Muscle layer of duodenum (tissue), 2 donors: ENCODE results near the gene CUL2.

Experiments
- H3K27ac ChIP-seq: one replicate; pipeline ENCODE4 v1.7.0; 2013; ENCODE audit warnings: mild to moderate bottlenecking, low read length
- H3K27me3 ChIP-seq: one replicate; pipeline ENCODE4 v1.7.0; 2013; ENCODE audit warnings: low read depth, mild to moderate bottlenecking, control low read depth, low read length
- H3K36me3 ChIP-seq, 2 donors: one replicate each; pipeline ENCODE4 v1.7.0; 2013; ENCODE audit warnings: low read length in 2 of 2, control low read depth in 1 of 2, mild to moderate bottlenecking in 1 of 2; ENCODE audit not compliant: insufficient read depth in 2 of 2, control insufficient read depth in 1 of 2
- H3K4me1 ChIP-seq, 2 donors: one replicate each; pipeline ENCODE4 v1.7.0; 2013; ENCODE audit warnings: low read length in 2 of 2, mild to moderate bottlenecking in 2 of 2, control low read depth in 1 of 2, moderate library complexity in 1 of 2; ENCODE audit not compliant: insufficient read depth in 2 of 2, control insufficient read depth in 1 of 2
- H3K4me3 ChIP-seq, 2 donors: one replicate each; pipeline ENCODE4 v1.7.0; 2013; ENCODE audit warnings: low read length in 2 of 2, low read depth in 1 of 2, mild to moderate bottlenecking in 1 of 2
- H3K9me3 ChIP-seq, 2 donors: one replicate each; pipeline ENCODE4 v1.7.0; 2013; ENCODE audit warnings: low read length in 2 of 2, control low read depth in 1 of 2, mild to moderate bottlenecking in 1 of 2; ENCODE audit not compliant: control insufficient read depth in 1 of 2
- donor health status: healthy.

Gene CUL2

GRCh38 chr10:35015843-35016408 is 74.2 kb downstream of the CUL2 start:
- H3K9me3 ChIP-seq: no peaks in the 10 kb centered on the region
- no peaks in the 10 kb centered on the region for H3K27me3 ChIP-seq
- H3K36me3 ChIP-seq: peaks cover 20 to 31% of the 10 kb centered on the region in 2 donors

DNA sequence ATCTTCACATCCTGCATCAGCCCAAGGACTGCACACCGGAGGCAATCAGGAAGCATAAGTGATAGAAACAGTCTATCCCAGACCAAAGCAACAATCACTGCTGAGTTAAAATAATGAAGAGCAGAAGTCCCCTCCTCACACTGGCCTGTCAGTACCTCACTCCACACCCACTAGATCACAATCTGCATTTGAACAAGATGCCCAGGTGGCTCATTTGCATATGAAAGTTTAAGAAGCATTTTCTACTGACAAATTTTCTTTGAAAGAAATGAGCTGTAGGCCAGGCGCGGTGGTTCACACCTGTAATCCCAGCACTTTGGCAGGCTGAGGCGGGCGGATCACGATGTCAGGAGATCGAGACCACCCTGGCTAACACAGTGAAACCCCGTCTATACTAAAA is 77.4 kb downstream of the CUL2 start:
- Histone ChIP-seq H3K9me3 (no peaks in the 10 kb centered on the region), H3K4me3 (no peak overlapping the region), H3K27me3 (no peaks in the 10 kb centered on the region), H3K4me1 (no peaks in the 10 kb centered on the region), H3K27ac (no peak overlapping the region), H3K36me3 (peaks cover 25 to 27% of the 10 kb centered on the region in 2 donors)

More at GRCh38 chr10:35015843-35016408, 74.2 kb downstream of the CUL2 start:
- no peak overlapping the region for H3K4me3 ChIP-seq
- H3K4me1 ChIP-seq: no peaks in the 10 kb centered on the region
- H3K27ac ChIP-seq: no peak overlapping the region

GRCh38 chr10:35011771-35012191 is 78.4 kb downstream of the CUL2 start:
- no peak overlapping the region for H3K4me3 ChIP-seq
- H3K27ac ChIP-seq: no peak overlapping the region
- H3K9me3 ChIP-seq: no peaks in the 10 kb centered on the region
- no peaks in the 10 kb centered on the region for H3K27me3 ChIP-seq
- peaks cover 25 to 27% of the 10 kb centered on the region in 2 donors for H3K36me3 ChIP-seq
- H3K4me1 ChIP-seq: no peaks in the 10 kb centered on the region

DNA sequence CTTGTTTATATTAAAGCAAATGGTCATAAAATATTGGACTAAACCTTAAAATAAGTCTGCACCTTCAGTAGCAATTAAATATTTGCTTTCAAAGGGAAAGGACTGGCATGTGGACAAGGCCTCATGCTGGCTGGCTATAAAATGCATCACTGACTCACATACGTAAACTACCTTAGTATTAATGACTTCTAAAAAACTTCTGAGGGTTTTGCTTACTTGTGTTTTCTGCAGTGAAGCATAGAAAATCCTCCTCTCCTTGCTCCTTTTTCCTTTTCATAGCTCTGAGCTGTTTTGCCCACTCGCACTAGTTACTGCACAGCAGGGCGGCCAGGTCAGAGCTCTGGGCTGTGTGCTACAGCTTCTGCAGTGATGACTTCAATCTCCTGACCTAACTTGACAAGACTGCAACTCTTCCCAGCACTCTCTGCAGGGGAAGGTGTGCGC is 82.3 kb downstream of the CUL2 start:
- H3K27ac ChIP-seq: no peak overlapping the region
- H3K4me3 ChIP-seq: no peak overlapping the region
- peaks cover 13 to 15% of the 10 kb centered on the region in 2 donors for H3K36me3 ChIP-seq
- H3K9me3 ChIP-seq: no peaks in the 10 kb centered on the region
- no peaks in the 10 kb centered on the region for H3K4me1 ChIP-seq
- no peaks in the 10 kb centered on the region for H3K27me3 ChIP-seq

- no peaks in the 10 kb centered on the region for H3K4me1 ChIP-seq
- no peak overlapping the region for H3K4me3 ChIP-seq
- H3K27ac ChIP-seq: no peak overlapping the region
- peaks cover 9 to 10% of the 10 kb centered on the region in 2 donors for H3K36me3 ChIP-seq
- H3K9me3 ChIP-seq: no peaks in the 10 kb centered on the region
- no peaks in the 10 kb centered on the region for H3K27me3 ChIP-seq
Measured at GRCh38 chr10:35006836-35007235, 83.3 kb downstream of the CUL2 start.

DNA sequence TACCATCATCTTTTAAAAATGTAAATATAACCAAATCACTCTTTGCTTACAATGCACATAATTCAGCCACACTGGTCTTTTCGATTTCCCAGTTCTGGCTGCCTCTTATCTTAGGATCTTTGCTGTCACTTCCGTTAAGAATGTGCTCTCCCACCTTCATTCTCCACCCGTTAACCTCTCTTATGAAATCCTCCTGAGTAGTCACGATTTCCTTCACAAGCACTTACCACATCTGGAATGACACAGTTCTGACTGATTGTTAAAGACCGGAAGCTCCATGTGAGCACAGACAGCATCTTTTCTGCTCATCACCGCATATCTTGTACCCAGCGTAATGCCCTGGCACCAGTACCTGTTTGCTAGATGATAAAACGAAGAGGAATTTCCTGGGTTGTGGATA is 84.3 kb downstream of the CUL2 start:
- H3K36me3 ChIP-seq: peaks cover 3 to 5% of the 10 kb centered on the region in 2 donors
- H3K27me3 ChIP-seq: no peaks in the 10 kb centered on the region
- H3K27ac ChIP-seq: no peak overlapping the region
- no peak overlapping the region for H3K4me3 ChIP-seq
- H3K9me3 ChIP-seq: no peaks in the 10 kb centered on the region
- H3K4me1 ChIP-seq: no peaks in the 10 kb centered on the region

- no peaks in the 10 kb centered on the region for H3K4me1 ChIP-seq
- H3K36me3 ChIP-seq: peaks cover 3 to 5% of the 10 kb centered on the region in 2 donors
- H3K27ac ChIP-seq: no peak overlapping the region
- H3K27me3 ChIP-seq: no peaks in the 10 kb centered on the region
- H3K4me3 ChIP-seq: no peak overlapping the region
- H3K9me3 ChIP-seq: no peaks in the 10 kb centered on the region
Measured at GRCh38 chr10:35004651-35005050, 85.5 kb downstream of the CUL2 start.

DNA sequence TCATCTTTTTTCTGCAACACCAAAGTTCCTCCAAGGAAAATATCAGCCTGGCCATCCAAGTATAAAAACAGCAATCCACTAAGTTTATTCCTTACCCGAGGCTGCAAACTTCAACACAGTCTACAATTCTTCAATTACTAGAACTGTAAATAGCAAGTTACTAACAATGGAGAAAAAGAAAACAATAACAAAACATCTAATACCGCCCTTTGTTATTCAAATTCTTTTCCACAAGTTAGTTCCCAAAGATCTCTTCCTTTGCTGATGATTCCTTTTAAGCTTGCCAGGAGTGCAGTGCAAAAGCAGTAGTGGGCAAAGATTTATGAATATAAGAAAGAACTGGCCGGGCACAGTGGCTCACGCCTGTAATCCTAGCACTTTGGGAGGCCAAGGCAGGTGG is 86.2 kb downstream of the CUL2 start:
- Histone ChIP-seq H3K9me3 (no peaks in the 10 kb centered on the region), H3K36me3 (peaks cover 0 to 3% of the 10 kb centered on the region in 2 donors), H3K27me3 (no peaks in the 10 kb centered on the region), H3K27ac (no peak overlapping the region), H3K4me1 (no peaks in the 10 kb centered on the region), H3K4me3 (no peak overlapping the region)

GRCh38 chr10:35000936-35001335 is 89.2 kb downstream of the CUL2 start:
- H3K9me3 ChIP-seq: no peaks in the 10 kb centered on the region
- H3K27ac ChIP-seq: no peak overlapping the region
- no peaks in the 10 kb centered on the region for H3K36me3 ChIP-seq
- no peaks in the 10 kb centered on the region for H3K4me1 ChIP-seq
- H3K27me3 ChIP-seq: no peaks in the 10 kb centered on the region
- H3K4me3 ChIP-seq: no peak overlapping the region

- H3K27me3 ChIP-seq: no peaks in the 10 kb centered on the region
- no peaks in the 10 kb centered on the region for H3K9me3 ChIP-seq
- no peaks in the 10 kb centered on the region for H3K36me3 ChIP-seq
- H3K4me1 ChIP-seq: peaks cover 0 to 6% of the 10 kb centered on the region in 2 donors
- H3K4me3 ChIP-seq: no peak overlapping the region
- no peak overlapping the region for H3K27ac ChIP-seq
Measured at GRCh38 chr10:34999532-34999931, 90.6 kb downstream of the CUL2 start.

GRCh38 chr10:34998940-34999339 is 91.2 kb downstream of the CUL2 start:
- no peak overlapping the region for H3K4me3 ChIP-seq
- no peak overlapping the region for H3K27ac ChIP-seq
- H3K36me3 ChIP-seq: no peaks in the 10 kb centered on the region
- no peaks in the 10 kb centered on the region for H3K27me3 ChIP-seq
- peaks cover 0 to 12% of the 10 kb centered on the region in 2 donors for H3K4me1 ChIP-seq
- H3K9me3 ChIP-seq: no peaks in the 10 kb centered on the region

DNA sequence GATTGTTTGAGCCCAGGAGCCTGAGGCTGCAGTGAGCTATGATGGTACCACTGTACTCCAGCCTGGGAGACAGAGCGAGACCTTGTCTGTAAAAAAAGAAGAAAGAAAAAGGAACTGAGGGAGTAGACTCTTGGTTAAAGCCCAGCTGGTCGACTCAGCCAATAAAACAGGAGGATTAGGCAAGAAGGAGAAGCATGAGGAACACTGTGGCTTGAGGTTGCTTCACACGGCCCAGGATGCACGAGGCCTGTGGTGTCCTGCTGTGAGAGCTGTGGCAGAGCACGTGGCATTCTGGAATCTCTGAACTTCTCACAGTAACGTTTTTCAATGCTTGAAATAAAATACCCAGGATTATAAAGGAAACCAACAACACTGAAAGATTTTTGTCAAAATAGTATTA is 93.3 kb downstream of the CUL2 start:
- Histone ChIP-seq H3K4me3 (no peak overlapping the region), H3K27ac (no peak overlapping the region), H3K9me3 (no peaks in the 10 kb centered on the region), H3K27me3 (no peaks in the 10 kb centered on the region), H3K36me3 (no peaks in the 10 kb centered on the region), H3K4me1 (peaks cover 0 to 15% of the 10 kb centered on the region in 2 donors)
